NCI-H2227 treated with DMSO at 0.1 percent for 48 hours (cell line): ENCODE data around the gene MTMR1.

Experiments
- DNase-seq: peaks from one replicate; lab custom pipeline; 2025; lab: John Stamatoyannopoulos, UW

MTMR1 gene

GRCh38 chrX:150779385-150779784, 86.2 kb downstream of the MTMR1 start:
- no peak for DNase-seq

GRCh38 chrX:150781677-150782076, 88.5 kb downstream of the MTMR1 start:
- no peak for DNase-seq

GRCh38 chrX:150790021-150790420, 96.8 kb downstream of the MTMR1 start:
- DNase-seq: no peak

- DNase-seq: no peak
These were observed 99.8 kb downstream of the MTMR1 start for GRCh38 chrX:150792949-150793527.

GRCh38 chrX:150805736-150806135, 112.5 kb downstream of the MTMR1 start:
- DNase-seq: no peak

- DNase-seq: no peak
These were observed 113.6 kb downstream of the MTMR1 start for GRCh38 chrX:150806827-150807226.

- DNase-seq: no peak
These were observed 120.7 kb downstream of the MTMR1 start for GRCh38 chrX:150813922-150814321.
